ENCODE data around the gene MATK.

Gene MATK

DNA sequence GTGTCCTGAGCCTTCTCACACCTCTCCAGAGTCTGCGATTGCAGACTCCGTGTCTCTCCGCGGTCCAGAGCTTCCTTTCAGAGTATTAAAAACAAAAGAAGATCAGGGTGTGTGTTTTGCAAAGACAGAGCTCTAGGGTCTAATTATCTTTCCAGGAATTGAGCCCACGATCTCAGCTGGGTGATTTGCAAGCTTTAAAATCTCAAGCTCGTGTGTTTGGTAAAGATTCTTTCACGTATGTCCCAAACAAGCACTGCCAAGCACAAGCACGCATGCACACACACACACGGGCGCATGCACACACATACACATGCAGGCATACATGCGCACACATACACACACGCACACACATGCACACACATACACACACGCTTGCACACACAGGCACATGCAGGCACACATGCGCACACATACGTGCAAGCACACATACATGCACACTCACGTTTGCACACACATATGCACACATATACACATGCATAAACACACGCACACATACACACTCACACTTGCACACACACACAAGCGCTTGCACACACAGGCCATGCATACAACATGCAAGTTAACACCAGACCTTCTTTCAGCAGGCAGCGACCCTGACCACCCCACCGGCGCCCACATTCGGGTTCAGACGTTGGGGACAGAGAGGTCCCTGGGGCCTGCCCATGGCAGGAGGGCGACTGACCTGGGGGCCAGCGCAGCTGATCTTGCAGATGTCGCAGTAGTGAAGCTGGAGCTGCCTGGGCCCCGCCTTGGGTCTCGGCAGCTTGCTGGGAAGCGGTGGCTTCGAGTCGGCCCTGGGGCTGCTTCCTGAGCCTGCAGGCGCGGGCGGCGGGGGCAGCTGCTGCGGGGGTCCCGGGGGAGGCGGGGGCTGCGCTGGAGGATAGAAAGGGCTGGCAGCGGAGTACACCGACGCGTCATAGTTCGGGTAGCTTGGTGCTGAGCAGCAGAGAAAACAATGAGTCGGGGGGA is 44.7 kb upstream of the MATK start:
- no peak overlapping the region for H3K27ac ChIP-seq
- TF ChIP-seq CTCF (conservative IDR thresholded peaks at IDR 0.05) (no peak), ZFX (IDR thresholded peaks at IDR 0.05) (no peak)

DNA sequence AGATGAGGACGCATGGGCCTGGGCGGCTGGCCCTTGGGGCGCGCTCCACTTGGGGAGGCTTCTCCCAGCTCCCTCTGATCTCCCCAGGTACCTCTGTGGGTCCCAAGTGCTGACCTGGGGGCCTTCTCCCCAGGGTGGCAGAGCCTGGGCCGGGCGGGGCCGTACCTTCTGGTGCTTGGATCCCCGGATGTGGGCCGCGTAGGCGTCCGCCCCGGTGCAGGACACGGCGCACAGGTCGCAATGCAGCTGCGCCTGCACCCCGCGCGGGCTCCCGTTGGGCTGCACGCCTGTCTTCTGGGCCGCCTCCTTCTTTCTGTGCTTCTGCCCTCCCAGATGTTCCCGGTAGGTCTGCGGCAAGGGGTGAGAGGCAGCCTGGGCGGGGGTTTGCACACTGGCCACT is 41.1 kb upstream of the MATK start:
- H3K27ac ChIP-seq, result no peak overlapping the region
- no peak for TF ChIP-seq ZFX (IDR thresholded peaks at IDR 0.05)
- TF ChIP-seq CTCF (conservative IDR thresholded peaks at IDR 0.05), result no peak

- no peak overlapping the region for H3K27ac ChIP-seq
- TF ChIP-seq ZFX (IDR thresholded peaks at IDR 0.05), result no peak
- TF ChIP-seq CTCF (conservative IDR thresholded peaks at IDR 0.05), result no peak
These were observed 40.0 kb upstream of the MATK start for GRCh38 chr19:3826163-3826562.

GRCh38 chr19:3825286-3825956 is 39.2 kb upstream of the MATK start:
- TF ChIP-seq ZFX (IDR thresholded peaks at IDR 0.05) (no peak), CTCF (conservative IDR thresholded peaks at IDR 0.05) (no peak)
- no peak overlapping the region for H3K27ac ChIP-seq

- H3K27ac ChIP-seq, result no peak overlapping the region
- TF ChIP-seq ZFX (IDR thresholded peaks at IDR 0.05) (no peak), CTCF (conservative IDR thresholded peaks at IDR 0.05) (no peak)
These were observed 37.2 kb upstream of the MATK start for GRCh38 chr19:3823350-3823713.

- TF ChIP-seq ZFX (IDR thresholded peaks at IDR 0.05), result no peak
- TF ChIP-seq CTCF (conservative IDR thresholded peaks at IDR 0.05), result no peak
- no peak overlapping the region for H3K27ac ChIP-seq
These were observed 36.6 kb upstream of the MATK start for GRCh38 chr19:3822683-3823349.

Data from C4-2B (cell line).